Measurements from ENCODE around the gene HAS3.

DNA sequence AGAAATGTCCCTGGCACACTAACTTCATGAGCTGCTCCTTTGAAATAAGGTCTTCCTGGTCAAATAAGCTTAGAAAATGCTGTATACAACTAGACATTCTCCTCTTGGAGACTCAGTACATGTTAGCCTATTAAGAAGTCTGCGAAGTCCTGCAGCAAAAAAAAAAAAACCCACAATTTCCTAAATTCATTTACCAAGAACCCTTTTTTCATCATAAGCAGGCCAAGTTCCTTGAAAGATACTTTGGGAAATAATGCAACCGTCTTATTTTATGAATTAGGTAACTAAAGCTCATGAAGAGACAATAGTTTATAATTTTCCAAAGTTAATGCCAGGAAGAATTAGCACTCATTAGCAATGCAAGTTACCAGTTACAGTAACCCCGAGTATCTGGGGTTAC, 49.0 kb upstream of the HAS3 start:
- TF ChIP-seq, protein P1, sequence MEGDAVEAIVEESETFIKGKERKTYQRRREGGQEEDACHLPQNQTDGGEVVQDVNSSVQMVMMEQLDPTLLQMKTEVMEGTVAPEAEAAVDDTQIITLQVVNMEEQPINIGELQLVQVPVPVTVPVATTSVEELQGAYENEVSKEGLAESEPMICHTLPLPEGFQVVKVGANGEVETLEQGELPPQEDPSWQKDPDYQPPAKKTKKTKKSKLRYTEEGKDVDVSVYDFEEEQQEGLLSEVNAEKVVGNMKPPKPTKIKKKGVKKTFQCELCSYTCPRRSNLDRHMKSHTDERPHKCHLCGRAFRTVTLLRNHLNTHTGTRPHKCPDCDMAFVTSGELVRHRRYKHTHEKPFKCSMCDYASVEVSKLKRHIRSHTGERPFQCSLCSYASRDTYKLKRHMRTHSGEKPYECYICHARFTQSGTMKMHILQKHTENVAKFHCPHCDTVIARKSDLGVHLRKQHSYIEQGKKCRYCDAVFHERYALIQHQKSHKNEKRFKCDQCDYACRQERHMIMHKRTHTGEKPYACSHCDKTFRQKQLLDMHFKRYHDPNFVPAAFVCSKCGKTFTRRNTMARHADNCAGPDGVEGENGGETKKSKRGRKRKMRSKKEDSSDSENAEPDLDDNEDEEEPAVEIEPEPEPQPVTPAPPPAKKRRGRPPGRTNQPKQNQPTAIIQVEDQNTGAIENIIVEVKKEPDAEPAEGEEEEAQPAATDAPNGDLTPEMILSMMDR (conservative IDR thresholded peaks at IDR 0.05), result no peak
- TF ChIP-seq ZFX (IDR thresholded peaks at IDR 0.05), result no peak
